ENCODE data around the gene PEX5L.

GRCh38 chr3:179829401-179829800 lies 207.3 kb downstream of the PEX5L start:
- TF ChIP-seq CTCF (IDR thresholded peaks at IDR 0.05; ENCODE audit: poor library complexity) (no peak), EZH2 (IDR thresholded peaks at IDR 0.05; ENCODE audit: borderline replicate concordance) (no peak), EZH2phosphoT487 (IDR thresholded peaks at IDR 0.05; ENCODE audit: low read depth, severe bottlenecking, unreplicated experiment) (no peak)
